Activated CD8-positive, alpha-beta memory T cell treated with anti-CD3 and anti-CD28 coated beads for 4 hours (primary cell): Measurements from ENCODE around the gene SENP1.

ENCODE experiments used
- DNase-seq, 2 donors: peaks; one replicate each; pipeline ENCODE4 v3.0.0-alpha.2; 2020; ENCODE audit warnings: low read depth in 2 of 2

Gene SENP1

GRCh38 chr12:48017921-48018617 is 87.8 kb downstream of the SENP1 start:
- DNase-seq: no peak

DNA sequence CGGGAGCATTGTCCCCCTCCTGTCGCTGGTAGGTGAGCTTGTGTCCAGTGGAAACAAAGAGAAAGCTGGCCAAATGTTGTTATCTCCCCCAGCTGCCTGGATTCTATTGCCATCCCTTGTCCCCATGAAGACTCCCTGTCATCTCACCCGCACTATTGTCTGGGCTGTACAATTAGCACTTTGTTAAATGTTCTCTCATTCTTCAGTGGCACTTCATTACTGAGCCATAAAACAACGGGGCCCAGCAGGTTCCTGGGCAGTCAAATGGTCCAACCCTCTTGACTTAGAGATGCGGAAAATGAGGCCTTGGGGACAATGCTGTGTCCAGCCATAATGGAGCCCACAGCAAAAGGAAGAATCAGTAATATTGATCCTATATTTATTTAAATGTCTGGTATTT is 88.4 kb downstream of the SENP1 start:
- DNase-seq: no peak

DNA sequence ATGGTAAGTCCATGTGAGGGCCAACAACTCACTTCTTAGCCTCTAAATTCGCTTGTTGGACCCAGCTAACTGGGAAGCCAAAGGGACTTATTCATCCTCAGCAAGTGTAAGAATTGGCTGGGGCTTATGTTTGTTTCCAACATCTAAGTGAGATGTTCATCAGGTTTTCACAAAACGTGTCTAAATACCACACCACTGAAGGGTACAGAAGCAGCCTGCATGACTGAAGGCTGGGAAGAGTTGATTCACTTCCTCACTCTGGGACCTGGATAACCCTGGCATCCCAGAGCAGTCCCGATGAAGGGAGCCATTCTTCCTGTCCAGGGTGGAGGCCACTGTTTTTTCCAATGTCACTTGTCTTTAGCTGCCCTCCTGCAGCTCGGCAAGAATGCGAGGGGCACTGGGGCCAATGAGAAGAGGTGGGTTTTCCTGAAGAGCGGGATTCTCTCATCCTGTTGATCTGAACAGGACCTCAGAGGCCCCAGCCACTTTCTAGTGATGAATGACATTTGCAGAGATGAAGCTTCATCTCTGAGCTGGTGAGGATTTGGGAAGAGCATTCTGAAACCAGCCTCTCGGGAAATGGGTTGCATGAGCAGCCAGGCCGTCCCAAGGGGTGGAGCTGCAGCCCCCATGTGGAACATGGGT is 89.4 kb downstream of the SENP1 start:
- DNase-seq: no peak

- DNase-seq: no peak
These were observed 89.9 kb downstream of the SENP1 start for GRCh38 chr12:48015954-48016353.

DNA sequence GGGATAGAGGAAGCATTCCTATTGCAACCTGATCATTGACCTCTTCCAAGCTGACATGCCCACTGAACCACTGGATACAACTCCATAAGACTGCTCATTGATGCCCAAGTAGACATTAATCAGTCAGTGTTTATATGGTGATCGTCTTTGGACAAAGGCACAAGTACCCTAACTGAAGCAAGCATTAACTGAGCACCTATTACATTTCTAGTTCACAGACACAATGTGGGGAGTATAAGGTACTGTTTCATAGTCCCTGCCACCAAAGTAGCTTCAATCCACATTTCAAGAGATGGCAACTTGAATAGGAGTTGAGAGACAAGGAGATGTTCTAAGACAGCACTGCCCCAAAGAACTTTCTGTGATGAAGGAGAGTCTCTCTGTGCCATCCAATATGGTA is 90.8 kb downstream of the SENP1 start:
- DNase-seq: no peak

DNA sequence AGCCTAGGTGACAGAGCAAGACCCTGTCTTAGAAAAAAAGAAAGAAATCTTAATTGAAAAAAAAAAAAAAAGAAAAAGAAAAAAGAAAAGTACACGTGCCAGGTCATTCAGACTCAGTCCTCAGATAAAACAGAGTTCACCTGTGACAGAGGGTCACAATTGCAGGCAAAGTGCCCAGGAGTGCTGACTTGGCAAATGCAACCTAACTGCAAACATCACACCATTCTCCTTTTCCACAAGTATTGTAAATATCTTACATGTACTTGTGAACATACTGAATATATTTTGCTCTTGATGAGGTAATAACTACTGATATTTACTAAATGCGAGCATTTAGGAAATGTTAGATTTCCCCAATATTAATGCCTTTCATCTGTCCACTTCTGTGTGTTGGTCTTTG is 92.6 kb downstream of the SENP1 start:
- DNase-seq: no peak

DNA sequence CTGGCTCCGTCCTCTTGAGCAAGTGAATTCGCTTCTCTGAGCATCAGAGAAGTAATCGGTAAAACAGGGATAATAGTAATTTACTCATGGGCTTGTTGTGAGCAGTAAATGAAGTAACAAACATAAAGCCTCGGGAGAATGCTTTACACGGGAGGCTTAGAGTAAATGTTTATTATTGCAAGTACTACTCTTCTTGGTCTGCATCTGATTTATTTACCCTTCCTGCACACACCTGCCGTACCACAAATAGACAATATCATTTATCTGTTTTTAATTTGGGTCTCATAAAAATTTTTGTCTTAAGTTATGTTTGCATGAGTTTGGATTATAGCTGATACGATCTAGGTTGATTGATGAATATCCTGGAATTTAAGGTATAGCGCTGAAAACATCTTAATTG is 93.8 kb downstream of the SENP1 start:
- DNase-seq: no peak

- DNase-seq: no peak
These were observed 95.4 kb downstream of the SENP1 start for GRCh38 chr12:48010366-48010970.

DNA sequence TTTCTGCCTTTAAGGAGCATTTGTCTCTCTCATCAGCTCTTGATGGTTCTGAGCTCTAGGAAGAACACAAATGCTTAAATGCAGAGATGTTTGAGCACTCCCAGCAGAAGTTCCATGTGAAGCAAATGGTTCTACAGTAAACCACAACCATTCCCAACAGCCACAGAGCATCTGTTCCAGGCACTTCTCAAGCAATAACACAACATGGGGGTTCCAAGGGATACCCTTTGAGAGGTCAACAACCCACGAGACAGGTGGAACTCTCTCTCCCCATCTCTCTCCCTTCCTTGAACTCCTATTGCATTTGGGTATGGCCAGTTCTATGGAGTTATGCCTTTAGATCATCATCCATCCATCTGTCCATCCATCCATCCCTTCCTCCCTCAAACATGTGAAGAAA is 96.4 kb downstream of the SENP1 start:
- DNase-seq: no peak

GRCh38 chr12:48008950-48009349 is 96.9 kb downstream of the SENP1 start:
- DNase-seq: no peak

DNA sequence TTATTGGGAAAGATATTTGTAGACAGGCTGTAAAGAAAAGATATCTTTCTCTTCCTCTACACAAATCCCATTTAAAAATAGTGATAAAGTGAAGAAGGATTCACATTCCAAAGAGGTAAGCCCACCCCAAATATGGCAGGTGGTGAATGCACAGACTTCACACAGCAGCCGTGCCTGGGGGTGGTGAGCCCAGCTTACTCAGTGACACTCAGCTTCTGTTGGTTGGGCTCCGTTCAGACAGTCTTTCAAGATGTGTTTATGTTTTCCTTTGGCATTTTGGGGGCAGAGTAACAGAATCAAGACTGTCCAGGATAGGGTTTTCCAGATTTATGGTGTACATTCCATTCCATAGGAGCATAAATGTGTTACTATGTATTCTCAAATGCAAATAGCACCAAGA is 97.5 kb downstream of the SENP1 start:
- no peak for DNase-seq

GRCh38 chr12:48007206-48007605 is 98.7 kb downstream of the SENP1 start:
- no peak for DNase-seq

- DNase-seq: no peak
These were observed 100.2 kb downstream of the SENP1 start for GRCh38 chr12:48005750-48006021.

GRCh38 chr12:48005001-48005749 is 100.7 kb downstream of the SENP1 start:
- no peak for DNase-seq

- DNase-seq: no peak
These were observed 101.6 kb downstream of the SENP1 start, which contains the start of gene COL2A1 for GRCh38 chr12:48004053-48004941. COL2A1 (minus strand) TSS chr12:48004476; CDS start chr12:48004321, 155 bp downstream.

DNA sequence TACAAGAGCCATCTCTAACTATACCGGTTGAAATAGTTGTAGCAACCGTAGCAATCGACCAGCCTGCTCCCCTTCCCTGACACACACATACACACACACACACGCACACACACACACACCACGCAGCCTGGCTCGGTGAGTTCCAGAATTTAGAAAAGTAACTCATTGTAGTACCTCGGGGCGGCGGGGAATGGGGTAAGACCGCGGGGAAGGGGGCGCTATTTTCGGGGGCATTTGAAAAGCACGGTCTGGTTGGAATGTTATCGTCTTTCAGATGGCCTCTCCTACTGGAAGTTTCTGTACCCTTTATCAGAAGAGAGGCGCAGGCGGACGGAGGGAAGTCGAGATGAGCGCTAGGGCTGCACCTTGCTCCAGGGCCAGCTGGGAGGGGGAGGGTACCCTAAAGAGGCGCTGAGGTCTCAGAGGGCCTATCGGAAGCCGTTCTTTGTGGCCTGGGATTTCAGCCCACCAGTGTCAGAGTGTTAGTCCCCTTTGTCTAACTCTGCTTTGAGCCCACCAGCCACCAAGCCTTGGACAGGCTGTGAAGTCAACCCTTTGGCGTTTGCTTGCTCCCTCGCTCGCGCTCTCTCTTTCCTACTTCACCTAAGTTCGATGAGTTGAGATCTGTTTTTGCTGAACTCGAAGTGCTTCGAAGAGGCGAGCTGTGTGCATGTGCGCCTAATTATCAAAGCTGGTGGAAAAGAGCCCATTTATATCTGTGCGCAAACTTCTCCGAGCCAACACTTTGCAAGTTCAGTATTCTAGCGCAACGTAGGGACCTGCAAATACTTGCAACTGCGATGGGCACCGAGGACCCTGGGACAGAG is 102.4 kb downstream of the SENP1 start:
- DNase-seq: no peak

GRCh38 chr12:48002773-48003218 is 103.1 kb downstream of the SENP1 start:
- no peak for DNase-seq

DNA sequence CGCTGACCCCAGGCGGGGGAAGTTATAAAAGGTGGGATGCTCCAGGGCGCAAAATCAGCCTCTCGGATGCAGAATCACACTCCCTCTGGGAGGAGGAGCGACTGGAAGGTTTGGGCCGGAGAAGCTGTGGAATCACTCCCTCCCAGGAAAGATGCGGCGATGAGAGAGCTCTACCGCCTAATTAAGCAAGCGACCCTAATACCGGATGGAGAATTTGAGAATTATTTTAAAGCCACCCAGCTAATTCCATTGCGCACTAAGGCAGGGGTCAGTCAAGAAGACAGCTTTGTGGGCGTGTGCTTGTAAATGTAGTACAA is 103.5 kb downstream of the SENP1 start:
- no peak for DNase-seq

DNA sequence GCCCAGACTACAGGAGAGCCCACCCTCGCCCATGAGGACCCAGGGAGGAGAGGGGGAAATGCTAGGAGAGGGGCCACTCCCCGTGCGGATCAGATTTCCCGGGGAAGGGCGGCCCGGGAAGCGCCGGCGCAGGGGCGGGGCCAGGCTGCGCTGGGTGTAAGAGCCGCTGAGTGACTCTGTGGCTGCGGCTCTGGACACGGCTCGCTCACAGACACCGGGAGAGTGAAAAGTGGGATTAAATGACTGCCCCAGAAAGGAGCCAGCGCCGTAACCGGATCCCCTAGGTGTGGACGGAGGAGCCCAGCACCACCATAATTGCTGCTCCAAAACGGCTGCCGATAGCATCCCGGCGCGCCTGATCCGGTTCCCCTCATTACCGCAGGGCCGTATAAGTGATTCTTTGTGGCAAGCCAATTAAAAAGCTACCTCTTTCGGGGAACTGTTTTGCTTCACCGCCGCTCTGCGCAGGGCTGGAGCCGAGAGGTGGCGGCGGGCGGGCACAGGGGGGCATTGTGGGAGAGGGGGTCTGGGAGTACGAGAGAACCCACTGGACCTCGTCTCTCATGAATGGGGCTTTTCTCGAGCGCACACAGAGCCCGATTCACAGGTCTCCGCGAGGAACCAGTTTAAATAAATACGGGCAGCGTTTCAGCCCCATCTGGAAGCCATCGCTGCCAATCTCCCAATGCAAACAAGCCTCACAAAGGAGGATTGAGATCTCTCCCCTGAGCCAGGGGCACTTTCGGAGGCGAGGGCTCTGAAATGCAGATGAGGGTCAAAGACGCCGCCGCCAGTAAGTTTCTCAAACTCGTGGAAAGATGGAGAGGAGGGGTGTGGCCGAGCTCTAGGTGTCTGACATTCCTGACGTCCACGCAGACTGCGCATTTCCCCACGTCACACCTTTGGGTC is 104.1 kb downstream of the SENP1 start:
- DNase-seq: no peak
